ENCODE measurements around the gene KIAA2012.

The KIAA2012 gene

GRCh38 chr2:202115479-202115971, 42.5 kb downstream of the KIAA2012 start:
- TF ChIP-seq, protein P1, sequence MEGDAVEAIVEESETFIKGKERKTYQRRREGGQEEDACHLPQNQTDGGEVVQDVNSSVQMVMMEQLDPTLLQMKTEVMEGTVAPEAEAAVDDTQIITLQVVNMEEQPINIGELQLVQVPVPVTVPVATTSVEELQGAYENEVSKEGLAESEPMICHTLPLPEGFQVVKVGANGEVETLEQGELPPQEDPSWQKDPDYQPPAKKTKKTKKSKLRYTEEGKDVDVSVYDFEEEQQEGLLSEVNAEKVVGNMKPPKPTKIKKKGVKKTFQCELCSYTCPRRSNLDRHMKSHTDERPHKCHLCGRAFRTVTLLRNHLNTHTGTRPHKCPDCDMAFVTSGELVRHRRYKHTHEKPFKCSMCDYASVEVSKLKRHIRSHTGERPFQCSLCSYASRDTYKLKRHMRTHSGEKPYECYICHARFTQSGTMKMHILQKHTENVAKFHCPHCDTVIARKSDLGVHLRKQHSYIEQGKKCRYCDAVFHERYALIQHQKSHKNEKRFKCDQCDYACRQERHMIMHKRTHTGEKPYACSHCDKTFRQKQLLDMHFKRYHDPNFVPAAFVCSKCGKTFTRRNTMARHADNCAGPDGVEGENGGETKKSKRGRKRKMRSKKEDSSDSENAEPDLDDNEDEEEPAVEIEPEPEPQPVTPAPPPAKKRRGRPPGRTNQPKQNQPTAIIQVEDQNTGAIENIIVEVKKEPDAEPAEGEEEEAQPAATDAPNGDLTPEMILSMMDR (conservative IDR thresholded peaks at IDR 0.05; ENCODE audit: control insufficient read depth, insufficient read depth, low read depth, low read length): no peak
- DNase-seq (ENCODE audit: low read depth): peak; percentile 84
- H3K4me3 ChIP-seq (ENCODE audit: control insufficient read depth, low read depth, low read length): no peak overlapping the region

- TF ChIP-seq, protein P1 (conservative IDR thresholded peaks at IDR 0.05; ENCODE audit: control insufficient read depth, insufficient read depth, low read depth, low read length): no peak
- peak; percentile 36 for DNase-seq (ENCODE audit: low read depth)
Measured at GRCh38 chr2:202116691-202117090, 43.6 kb downstream of the KIAA2012 start.

DNA sequence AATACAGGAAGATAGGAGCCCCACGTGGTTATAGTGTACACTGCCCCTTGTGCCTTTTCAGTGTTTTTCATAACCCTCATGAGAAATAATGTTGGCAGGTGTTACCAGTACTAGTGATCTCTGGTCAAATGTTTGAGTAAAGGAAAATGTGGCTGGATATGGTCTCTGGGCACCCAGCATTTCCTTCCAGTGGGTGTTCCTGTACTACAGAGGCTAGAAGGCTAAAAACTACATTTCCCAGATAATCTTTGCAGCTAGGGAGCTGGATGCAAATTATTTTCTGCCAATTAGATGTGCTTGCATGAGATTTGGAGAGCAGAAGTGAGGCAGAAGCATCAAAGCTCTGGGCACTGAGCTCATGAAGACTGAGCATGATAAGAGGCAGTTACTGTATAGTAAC, 45.1 kb downstream of the KIAA2012 start:
- TF ChIP-seq, protein P1 (conservative IDR thresholded peaks at IDR 0.05; ENCODE audit: control insufficient read depth, insufficient read depth, low read depth, low read length): no peak
- no peak for DNase-seq (ENCODE audit: low read depth)
- H3K4me3 ChIP-seq (ENCODE audit: control insufficient read depth, low read depth, low read length): no peak overlapping the region

More at GRCh38 chr2:202116691-202117090, 43.6 kb downstream of the KIAA2012 start:
- H3K4me3 ChIP-seq (ENCODE audit: control insufficient read depth, low read depth, low read length): no peak overlapping the region

DNA sequence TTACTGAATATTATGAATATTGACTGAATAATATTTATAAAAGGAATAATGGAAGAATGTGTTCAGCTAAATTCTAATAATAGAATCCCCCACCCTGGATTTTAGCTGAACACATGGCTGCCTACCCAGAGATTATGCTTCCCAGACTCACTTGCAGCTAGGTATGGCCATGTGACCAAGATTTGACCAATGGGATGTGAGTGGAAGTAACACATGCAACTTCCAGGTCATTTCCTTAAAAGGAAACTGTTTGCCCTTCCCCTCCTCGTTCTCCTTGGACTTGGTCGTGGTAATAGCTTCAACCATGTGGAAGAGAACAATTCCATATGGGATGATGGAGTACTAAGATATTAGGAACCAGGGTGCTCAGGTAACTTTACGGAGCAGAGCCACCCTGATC, 47.8 kb downstream of the KIAA2012 start:
- no peak for DNase-seq (ENCODE audit: low read depth)

DNA sequence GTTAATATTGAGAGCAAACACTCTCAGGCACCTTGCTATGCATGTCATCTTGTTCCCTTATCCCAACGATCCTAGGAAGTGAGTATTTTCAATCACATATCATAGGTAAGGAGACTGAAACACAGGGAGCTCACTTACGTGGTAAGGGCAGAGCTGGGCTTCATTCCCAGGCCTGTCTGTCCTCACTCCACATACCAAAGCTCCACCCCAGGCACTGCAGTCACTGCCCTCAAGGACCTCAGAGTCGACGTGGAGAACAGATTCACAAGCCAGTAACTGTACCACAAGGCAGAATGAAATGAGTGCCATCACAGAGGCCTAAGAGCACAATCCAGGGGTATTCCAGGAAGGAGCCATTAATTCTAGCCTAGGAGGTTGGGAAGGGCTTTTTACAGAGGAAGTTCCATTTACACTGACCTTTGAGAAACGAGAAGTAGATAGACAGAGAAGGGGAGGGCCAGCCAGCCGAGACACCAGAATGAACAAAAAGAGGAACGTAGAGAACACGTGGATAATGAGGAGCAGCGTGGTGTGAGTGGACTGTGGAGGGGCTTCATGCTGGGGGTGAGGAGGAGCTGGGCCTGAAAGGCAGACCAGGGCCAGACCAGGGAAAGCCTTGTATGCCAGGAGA, 48.6 kb downstream of the KIAA2012 start:
- no peak overlapping the region for H3K4me3 ChIP-seq (ENCODE audit: control insufficient read depth, low read depth, low read length)
- TF ChIP-seq, protein P1 (conservative IDR thresholded peaks at IDR 0.05; ENCODE audit: control insufficient read depth, insufficient read depth, low read depth, low read length): no peak
- no peak for DNase-seq (ENCODE audit: low read depth)

More for the DNA sequence above, 47.8 kb downstream of the KIAA2012 start:
- TF ChIP-seq, protein P1 (conservative IDR thresholded peaks at IDR 0.05; ENCODE audit: control insufficient read depth, insufficient read depth, low read depth, low read length): no peak
- H3K4me3 ChIP-seq (ENCODE audit: control insufficient read depth, low read depth, low read length): no peak overlapping the region

GRCh38 chr2:202122163-202122540, 49.1 kb downstream of the KIAA2012 start:
- TF ChIP-seq, protein P1 (conservative IDR thresholded peaks at IDR 0.05; ENCODE audit: control insufficient read depth, insufficient read depth, low read depth, low read length): no peak
- no peak for DNase-seq (ENCODE audit: low read depth)
- H3K4me3 ChIP-seq (ENCODE audit: control insufficient read depth, low read depth, low read length): no peak overlapping the region

Data from fibroblast of mammary gland (primary cell).